ENCODE results near the gene SPAG6. TPM values are rescaled to one million over a fixed set of nuclear protein-coding genes. Genes with fewer than 3 reads are reported as not detected.
A peak's percentile ranks its signal among the peaks of the same experiment; 100 is the strongest.

The SPAG6 gene
- 1 to 10 TPM in 1 of 4 donors, under 1 TPM in 2, not detected in 1; 0.29 to 3.9 (median 0.49) TPM for total RNA-seq

DNA sequence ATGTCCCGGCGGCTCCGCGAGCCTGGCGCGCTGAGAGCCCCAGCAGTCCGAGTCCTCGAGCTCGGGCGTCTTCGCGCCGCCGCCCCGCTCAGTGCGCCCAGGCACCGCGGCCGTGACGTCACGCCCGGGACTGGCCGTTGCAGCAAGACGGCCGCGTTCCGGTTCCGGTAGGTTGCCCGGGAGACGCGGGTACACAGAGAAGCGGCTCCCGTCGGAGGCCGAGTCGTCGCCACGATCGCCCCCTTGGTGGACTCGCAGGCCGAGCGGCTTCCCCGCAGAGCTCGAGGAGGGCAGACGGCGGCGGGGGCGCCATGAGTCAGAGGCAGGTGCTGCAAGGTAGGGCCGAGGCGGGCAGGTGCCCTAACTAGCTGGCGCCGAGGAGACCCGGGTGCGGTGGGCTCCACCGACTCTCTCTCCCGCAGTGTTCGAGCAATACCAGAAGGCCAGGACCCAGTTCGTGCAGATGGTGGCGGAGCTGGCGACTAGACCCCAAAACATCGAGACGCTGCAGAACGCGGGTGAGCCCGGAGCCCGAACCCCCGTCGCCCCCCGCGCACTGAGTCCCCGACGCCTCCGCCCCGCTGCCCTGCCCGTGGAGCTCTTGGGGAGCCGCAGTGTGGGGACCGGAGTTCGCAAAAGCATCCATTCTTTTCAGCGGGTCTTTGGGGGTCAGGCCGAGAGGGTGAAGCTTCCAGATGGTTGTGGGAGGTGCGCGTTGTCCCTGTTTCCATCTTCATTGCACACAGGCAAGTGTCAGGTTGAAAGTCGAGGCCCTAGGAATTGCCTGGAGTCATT is at the start of gene SPAG6:
Gene SPAG6 (plus strand): TSS at position 196 of the 795 bp plus-strand sequence. CDS start 116 bp downstream, at position 312.
- Histone ChIP-seq H3K27ac (no peak within 1 kb of the TSS), H3K27me3 (peaks cover 37 to 60% of the 10 kb centered on the region in 2 donors), H3K4me3 (no peak within 1 kb of the TSS), H3K36me3 (no peaks in the 10 kb centered on the region), H3K4me1 (no peaks in the 10 kb centered on the region), H3K9me3 (no peaks in the 10 kb centered on the region)
- intact Hi-C loops (cut with DNase I; ENCODE audit: low total_unique reads): no loop called here
- TF ChIP-seq POLR2A (IDR thresholded peaks at IDR 0.05) (no peak), CTCF (IDR thresholded peaks at IDR 0.05) (no peak)
- DNase-seq: peak in 1 of 2 donors; percentile 22

- H3K27ac ChIP-seq: no peak overlapping the region
- no peak overlapping the region for H3K4me3 ChIP-seq
- TF ChIP-seq POLR2A (IDR thresholded peaks at IDR 0.05): no peak
- TF ChIP-seq CTCF (IDR thresholded peaks at IDR 0.05): no peak
- no peaks in the 10 kb centered on the region for H3K9me3 ChIP-seq
- intact Hi-C loops (cut with DNase I; ENCODE audit: low total_unique reads): no loop called here
- H3K4me1 ChIP-seq: no peaks in the 10 kb centered on the region
- H3K27me3 ChIP-seq: no peaks in the 10 kb centered on the region
- DNase-seq: no peak
- H3K36me3 ChIP-seq: no peaks in the 10 kb centered on the region
These were observed 44.1 kb upstream of the SPAG6 start for GRCh38 chr10:22301193-22301592.

DNA sequence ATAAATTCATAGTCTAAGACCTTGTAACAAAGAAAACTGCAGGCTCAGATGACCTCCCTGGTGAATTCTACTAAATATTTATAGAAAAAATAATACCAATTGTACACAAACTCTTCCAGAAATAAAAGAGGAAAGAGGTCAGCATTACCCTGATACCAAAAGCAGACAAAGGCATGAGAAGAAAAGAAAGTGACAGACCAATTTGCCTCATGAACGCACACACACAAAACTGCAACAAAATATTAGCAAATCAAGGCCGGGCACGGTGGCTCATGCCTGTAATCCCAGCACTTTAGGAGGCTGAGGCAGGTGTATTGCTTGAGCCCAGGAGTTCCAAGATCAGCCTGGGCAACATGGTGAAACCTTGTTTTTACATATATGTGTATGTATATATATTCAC is 41.8 kb upstream of the SPAG6 start:
- Histone ChIP-seq H3K27ac (no peak overlapping the region), H3K27me3 (peaks cover 0 to 9% of the 10 kb centered on the region in 2 donors), H3K4me1 (no peaks in the 10 kb centered on the region), H3K9me3 (no peaks in the 10 kb centered on the region), H3K4me3 (no peak overlapping the region), H3K36me3 (no peaks in the 10 kb centered on the region)
- TF ChIP-seq CTCF (IDR thresholded peaks at IDR 0.05) (no peak), POLR2A (IDR thresholded peaks at IDR 0.05) (no peak)
- intact Hi-C loops (cut with DNase I; ENCODE audit: low total_unique reads): no loop called here
- DNase-seq: no peak

GRCh38 chr10:22305721-22306120 is 39.6 kb upstream of the SPAG6 start:
- H3K4me1 ChIP-seq: no peaks in the 10 kb centered on the region
- peaks cover 0 to 9% of the 10 kb centered on the region in 2 donors for H3K27me3 ChIP-seq
- no peak for TF ChIP-seq POLR2A (IDR thresholded peaks at IDR 0.05)
- no peak for TF ChIP-seq CTCF (IDR thresholded peaks at IDR 0.05)
- H3K27ac ChIP-seq: no peak overlapping the region
- no peak overlapping the region for H3K4me3 ChIP-seq
- intact Hi-C loops (cut with DNase I; ENCODE audit: low total_unique reads): no loop called here
- H3K36me3 ChIP-seq: no peaks in the 10 kb centered on the region
- H3K9me3 ChIP-seq: no peaks in the 10 kb centered on the region
- no peak for DNase-seq

- H3K4me1 ChIP-seq: no peaks in the 10 kb centered on the region
- no peaks in the 10 kb centered on the region for H3K9me3 ChIP-seq
- H3K27ac ChIP-seq: no peak overlapping the region
- peaks cover 0 to 9% of the 10 kb centered on the region in 2 donors for H3K27me3 ChIP-seq
- TF ChIP-seq POLR2A (IDR thresholded peaks at IDR 0.05): no peak
- no peak for TF ChIP-seq CTCF (IDR thresholded peaks at IDR 0.05)
- H3K36me3 ChIP-seq: no peaks in the 10 kb centered on the region
- DNase-seq: no peak
- no peak overlapping the region for H3K4me3 ChIP-seq
- intact Hi-C loops (cut with DNase I; ENCODE audit: low total_unique reads): no loop called here
These were observed 36.9 kb upstream of the SPAG6 start for GRCh38 chr10:22308390-22308789.

Measured in uterus (tissue), 4 donors.